GM18861 (cell line): ENCODE results near the gene TAB2.

Experiments
- ATAC-seq: cut with Tn5 transposase; IDR thresholded peaks from one replicate; pipeline ENCODE4 v1.9.1; 2021; ENCODE audit not compliant: unreplicated experiment

The TAB2 gene

GRCh38 chr6:149366267-149366921, 48.9 kb downstream of the TAB2 start:
- ATAC-seq: no peak

GRCh38 chr6:149368065-149368464, 50.6 kb downstream of the TAB2 start:
- ATAC-seq: no peak

DNA sequence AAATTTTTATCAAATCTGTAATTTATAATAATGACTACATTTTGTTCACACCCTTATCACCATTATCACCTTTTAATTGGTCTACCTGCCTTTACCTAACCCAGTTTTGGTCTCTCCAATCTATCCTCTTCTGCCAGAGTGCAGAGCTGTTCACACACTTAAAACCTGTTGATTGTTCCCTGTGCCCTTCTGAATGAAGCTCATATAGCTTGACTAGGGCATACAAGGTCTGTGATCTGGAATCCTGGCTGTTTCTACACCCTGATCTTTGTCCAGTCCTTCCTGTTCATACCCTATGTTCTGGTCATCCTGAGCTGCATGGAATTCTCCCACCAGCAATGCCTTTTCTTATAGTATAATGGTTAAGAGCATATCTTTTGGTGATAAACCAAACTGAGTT, 53.6 kb downstream of the TAB2 start:
- no peak for ATAC-seq

GRCh38 chr6:149372062-149372461, 54.5 kb downstream of the TAB2 start:
- no peak for ATAC-seq

DNA sequence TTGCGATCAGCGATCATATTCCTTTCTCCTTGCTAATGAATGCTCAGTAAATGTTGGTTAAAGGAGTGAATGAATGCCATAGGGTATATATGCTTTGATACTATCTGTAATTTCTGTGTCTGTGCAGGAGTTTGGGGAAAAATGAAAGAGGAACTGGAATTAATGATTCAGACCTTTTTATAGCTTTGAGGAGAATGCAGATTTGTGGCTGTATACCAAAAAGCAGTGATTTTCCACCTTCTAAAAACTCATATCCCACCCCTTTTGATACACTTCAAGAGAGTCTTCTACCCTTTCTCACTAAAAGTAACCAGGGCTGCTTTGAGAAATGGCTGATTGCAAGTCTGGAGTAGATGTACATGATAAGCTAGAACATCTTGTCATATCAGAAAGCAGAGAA, 56.0 kb downstream of the TAB2 start:
- no peak for ATAC-seq

- ATAC-seq: no peak
Measured at GRCh38 chr6:149379977-149380376, 62.5 kb downstream of the TAB2 start.

- no peak for ATAC-seq
Measured at GRCh38 chr6:149380523-149380922, 63.0 kb downstream of the TAB2 start.

DNA sequence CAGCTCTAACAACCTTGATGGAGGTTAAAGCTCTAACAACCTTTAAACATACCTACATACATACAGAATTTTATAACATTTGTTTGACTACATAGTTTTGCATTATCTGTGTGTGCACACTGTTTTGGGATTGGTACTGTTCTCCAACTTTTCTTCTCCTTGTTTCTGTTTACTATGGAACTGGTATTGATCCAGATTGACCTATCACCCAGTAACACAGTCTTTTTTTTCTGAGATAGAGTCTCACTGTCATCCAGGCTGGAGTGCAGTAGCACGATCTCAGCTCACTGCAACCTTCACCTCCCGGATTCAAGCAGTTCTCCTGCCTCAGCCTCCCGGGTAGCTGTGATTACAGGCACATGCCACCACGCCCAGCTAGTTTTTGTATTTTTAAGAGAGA, 65.9 kb downstream of the TAB2 start:
- no peak for ATAC-seq

- ATAC-seq: no peak
Measured at GRCh38 chr6:149384464-149384863, 67.0 kb downstream of the TAB2 start.

GRCh38 chr6:149385998-149386646, 68.6 kb downstream of the TAB2 start:
- no peak for ATAC-seq

- no peak for ATAC-seq
Measured at GRCh38 chr6:149387779-149388512, 70.4 kb downstream of the TAB2 start.

- no peak for ATAC-seq
Measured at GRCh38 chr6:149389509-149390297, 72.2 kb downstream of the TAB2 start.

- no peak for ATAC-seq
Measured at GRCh38 chr6:149392093-149392492, 74.6 kb downstream of the TAB2 start.

DNA sequence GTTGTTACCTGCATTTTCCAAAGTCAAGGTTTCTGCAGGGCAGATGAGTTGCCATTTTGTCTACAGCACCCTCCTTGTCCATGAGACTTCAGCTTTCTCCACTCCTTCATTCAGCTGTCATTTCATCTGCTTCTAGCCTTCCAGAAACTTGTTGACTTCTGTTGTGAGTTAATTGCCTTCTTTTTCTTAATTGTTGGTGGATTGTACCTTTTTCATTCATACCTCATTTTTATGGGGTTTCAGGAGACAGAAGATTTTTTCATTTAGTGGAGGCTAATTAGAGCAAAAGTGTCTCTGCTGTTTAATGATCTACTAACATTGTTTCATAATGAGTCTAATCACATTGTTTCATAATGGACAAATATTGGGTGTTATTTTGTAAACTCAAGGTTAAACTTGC, 75.0 kb downstream of the TAB2 start:
- peak; percentile 46 for ATAC-seq

DNA sequence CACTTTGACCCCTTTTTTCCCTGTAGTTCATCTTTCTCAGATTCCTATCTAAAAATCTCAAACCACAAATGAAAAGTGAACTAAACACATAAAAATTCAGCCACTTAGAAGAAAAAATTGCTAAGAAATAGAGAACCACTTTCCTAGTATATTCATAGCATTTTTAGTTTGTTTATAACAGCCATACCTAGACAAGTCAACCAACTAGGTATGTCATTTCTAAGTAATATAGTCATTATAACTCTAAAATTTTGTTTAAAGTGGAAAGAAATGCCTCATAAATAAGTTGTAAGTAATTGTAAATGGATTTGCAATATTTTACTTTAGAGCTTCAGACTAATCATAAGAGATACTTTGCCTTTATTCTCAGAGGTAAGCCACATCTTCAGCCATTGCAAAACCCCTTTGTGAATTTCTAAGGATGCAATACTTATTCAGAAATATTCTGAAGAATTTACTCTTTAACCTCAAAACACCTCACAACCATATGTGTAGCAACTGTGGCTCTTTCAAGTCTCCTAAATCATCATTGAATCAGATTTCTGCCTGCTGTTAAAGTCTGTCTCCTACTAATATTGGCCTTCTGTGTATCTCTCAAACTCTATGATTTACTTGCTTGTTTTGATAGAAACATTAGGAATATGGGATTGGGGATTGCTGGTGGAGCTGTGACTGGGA, 75.6 kb downstream of the TAB2 start:
- ATAC-seq: no peak

DNA sequence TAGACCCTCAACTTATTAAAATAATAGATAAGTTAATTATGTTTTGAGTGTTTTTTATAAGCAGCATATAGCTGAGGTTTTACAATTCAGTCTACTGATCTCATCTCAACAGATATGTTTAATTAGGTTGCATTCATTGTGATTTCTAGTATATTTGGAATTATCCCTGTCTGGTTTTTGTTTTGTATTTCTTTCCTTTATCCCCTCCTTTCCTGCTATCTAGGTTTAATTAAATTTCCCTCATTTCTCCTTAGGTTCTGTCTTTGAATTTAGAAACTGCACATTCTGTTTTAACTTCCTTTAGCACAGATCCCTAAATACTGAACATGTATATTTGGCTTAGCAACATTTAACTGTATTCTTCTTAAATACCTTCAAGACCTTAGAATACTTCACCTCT, 77.7 kb downstream of the TAB2 start:
- ATAC-seq: no peak

DNA sequence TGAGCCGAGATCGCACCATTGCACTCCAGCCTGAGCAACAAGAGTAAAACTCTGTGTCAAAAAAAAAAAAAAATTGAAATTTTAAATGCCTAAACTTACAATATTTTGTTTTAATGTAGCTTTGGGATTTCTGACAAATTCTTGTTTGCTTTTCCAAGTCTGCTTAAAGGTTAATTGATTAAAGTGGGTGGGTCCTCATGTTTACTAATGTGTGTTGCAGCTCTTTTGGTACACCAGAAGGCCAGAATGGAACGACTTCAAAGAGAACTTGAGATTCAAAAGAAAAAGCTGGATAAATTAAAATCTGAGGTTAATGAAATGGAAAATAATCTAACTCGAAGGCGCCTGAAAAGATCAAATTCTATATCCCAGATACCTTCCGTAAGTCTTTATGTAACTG, 79.9 kb downstream of the TAB2 start:
- ATAC-seq: no peak

- no peak for ATAC-seq
Measured at GRCh38 chr6:149400050-149400449, 82.5 kb downstream of the TAB2 start, which contains the start of gene SUMO4. SUMO4 (plus strand) TSS chr6:149400262; CDS start chr6:149400392, 130 bp downstream.

DNA sequence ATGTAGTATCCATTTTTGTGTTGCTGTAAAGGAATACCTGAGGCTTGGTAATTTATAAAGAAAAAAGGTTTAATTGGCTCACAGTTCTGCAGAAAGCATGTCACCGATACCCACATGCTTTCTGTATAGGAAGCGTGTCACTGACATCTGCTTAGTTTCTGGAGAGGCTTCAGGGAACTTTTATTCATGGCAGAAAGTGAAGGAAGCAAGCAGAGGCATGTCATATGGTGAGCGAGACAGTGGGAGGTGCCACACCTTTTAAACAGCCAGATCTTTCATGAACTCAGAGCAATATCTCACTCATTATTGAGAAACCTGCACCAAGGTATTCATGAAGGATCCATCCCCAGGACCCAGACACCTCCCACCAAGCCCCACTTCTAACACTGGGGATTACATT, 86.0 kb downstream of the TAB2 start:
- ATAC-seq: no peak

GRCh38 chr6:149405823-149406765, 88.6 kb downstream of the TAB2 start:
- ATAC-seq: no peak
